A673 (cell line): ENCODE results near the gene SNRNP25.

Experiments used
- EZH2 ChIP-seq: fragments of 200-600 bp; sonication (generic); IDR thresholded peaks from 2 replicates; pipeline ENCODE4 v1.6.1; 2017; ENCODE audit warnings: borderline replicate concordance, low read depth, mild to moderate bottlenecking, mixed read lengths, antibody characterized with exemption, low read length; ENCODE audit not compliant: poor library complexity, severe bottlenecking
- TF ChIP-seq, protein P1 (sequence below): fragments of 300-800, 200-600 bp; sonication (generic); conservative IDR thresholded peaks from 2 replicates; pipeline ENCODE4 v1.5.1; 2017; ENCODE audit warnings: low read depth, mild to moderate bottlenecking, antibody characterized with exemption, low read length, moderate library complexity, mixed read lengths

DNA sequence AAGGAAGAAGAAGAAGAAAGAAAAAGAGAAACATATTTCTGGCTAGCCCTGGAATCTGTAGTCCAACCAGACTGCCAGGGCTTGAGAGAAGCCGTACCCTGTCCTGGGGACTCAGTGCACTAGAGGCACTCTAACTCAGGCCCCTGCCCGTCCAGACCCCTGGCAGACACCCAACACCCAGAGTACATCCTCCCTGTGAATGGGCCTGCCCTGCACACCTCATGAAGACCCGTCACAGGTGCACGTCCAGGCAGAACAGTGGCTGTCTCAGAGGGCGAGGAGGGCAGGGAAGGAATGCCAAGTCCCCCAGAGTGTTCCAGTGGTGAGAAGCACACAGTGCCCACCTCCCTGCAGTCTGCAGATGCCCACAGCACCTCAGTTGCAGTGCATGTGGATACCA is 47.4 kb downstream of the SNRNP25 start:
- TF ChIP-seq, protein P1, sequence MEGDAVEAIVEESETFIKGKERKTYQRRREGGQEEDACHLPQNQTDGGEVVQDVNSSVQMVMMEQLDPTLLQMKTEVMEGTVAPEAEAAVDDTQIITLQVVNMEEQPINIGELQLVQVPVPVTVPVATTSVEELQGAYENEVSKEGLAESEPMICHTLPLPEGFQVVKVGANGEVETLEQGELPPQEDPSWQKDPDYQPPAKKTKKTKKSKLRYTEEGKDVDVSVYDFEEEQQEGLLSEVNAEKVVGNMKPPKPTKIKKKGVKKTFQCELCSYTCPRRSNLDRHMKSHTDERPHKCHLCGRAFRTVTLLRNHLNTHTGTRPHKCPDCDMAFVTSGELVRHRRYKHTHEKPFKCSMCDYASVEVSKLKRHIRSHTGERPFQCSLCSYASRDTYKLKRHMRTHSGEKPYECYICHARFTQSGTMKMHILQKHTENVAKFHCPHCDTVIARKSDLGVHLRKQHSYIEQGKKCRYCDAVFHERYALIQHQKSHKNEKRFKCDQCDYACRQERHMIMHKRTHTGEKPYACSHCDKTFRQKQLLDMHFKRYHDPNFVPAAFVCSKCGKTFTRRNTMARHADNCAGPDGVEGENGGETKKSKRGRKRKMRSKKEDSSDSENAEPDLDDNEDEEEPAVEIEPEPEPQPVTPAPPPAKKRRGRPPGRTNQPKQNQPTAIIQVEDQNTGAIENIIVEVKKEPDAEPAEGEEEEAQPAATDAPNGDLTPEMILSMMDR: no peak
- no peak for TF ChIP-seq EZH2
